Peyer's patch (tissue), 4 donors: Measurements from ENCODE around the gene ZNF467. TPM values are rescaled to one million over a fixed set of nuclear protein-coding genes. Genes with fewer than 3 reads are reported as not detected.
A peak's percentile ranks its signal among the peaks of the same experiment; 100 is the strongest.

Experiments used
- DNase-seq, 3 donors: peaks; one replicate each; pipeline ENCODE4 v3.0.0-alpha.2; 2017 to 2019
- H3K27ac ChIP-seq, 4 donors: fragments of 200-600 bp; sonication (generic); one replicate each; pipeline ENCODE4 v1.5.1; 2016 to 2019
- H3K27me3 ChIP-seq, 2 donors: fragments of 200-600 bp; sonication (generic); one replicate each; pipeline ENCODE4 v1.5.1; 2019
- H3K36me3 ChIP-seq, 3 donors: fragments of 200-600 bp; sonication (generic); one replicate each; pipeline ENCODE4 v1.5.1; 2016 to 2019
- H3K4me1 ChIP-seq, 4 donors: fragments of 200-600 bp; sonication (generic); one replicate each; pipeline ENCODE4 v1.5.1; 2016 to 2019
- H3K4me3 ChIP-seq, 4 donors: fragments of 200-600 bp; sonication (generic); 1 replicate in 3 of 4; 2 replicates in 1 of 4; pipeline ENCODE4 v1.5.1; 2016 to 2019; ENCODE audit warnings: mild to moderate bottlenecking in 1 of 4
- H3K9me3 ChIP-seq, 4 donors: fragments of 200-600 bp; sonication (generic); one replicate each; pipeline ENCODE4 v1.5.1; 2016 to 2019; ENCODE audit warnings: mild to moderate bottlenecking in 1 of 4
- POLR2A ChIP-seq, 2 donors: fragments of 450-650 bp; IDR thresholded peaks; one replicate each; pipeline ENCODE4 v1.5.1; 2017; ENCODE audit warnings: antibody characterized with exemption in 2 of 2, mild to moderate bottlenecking in 2 of 2, moderate library complexity in 2 of 2
- total RNA-seq, 4 donors: library from RNA; depleted of rRNA; stranded (reverse); fragments of >200 nt; gene quantifications; one replicate each; pipeline ENCODE4 v1.1.0, GENCODE V29; 2016
- TF ChIP-seq, protein P1 (sequence below), 6 experiments: fragments of 450-650 bp in 4 of 6; fragments of 200-600 bp in 2 of 6; sonication (generic) in 1 of 6; IDR thresholded peaks; one replicate each; pipeline ENCODE4 v1.5.1; 2017 to 2019; ENCODE audit warnings: antibody characterized with exemption in 6 of 6, mild to moderate bottlenecking in 3 of 6, moderate library complexity in 1 of 6

The ZNF467 gene
- total RNA-seq, 4 donors from 2014 or later: 0.35 to 4.7 (median 3.1) TPM

DNA sequence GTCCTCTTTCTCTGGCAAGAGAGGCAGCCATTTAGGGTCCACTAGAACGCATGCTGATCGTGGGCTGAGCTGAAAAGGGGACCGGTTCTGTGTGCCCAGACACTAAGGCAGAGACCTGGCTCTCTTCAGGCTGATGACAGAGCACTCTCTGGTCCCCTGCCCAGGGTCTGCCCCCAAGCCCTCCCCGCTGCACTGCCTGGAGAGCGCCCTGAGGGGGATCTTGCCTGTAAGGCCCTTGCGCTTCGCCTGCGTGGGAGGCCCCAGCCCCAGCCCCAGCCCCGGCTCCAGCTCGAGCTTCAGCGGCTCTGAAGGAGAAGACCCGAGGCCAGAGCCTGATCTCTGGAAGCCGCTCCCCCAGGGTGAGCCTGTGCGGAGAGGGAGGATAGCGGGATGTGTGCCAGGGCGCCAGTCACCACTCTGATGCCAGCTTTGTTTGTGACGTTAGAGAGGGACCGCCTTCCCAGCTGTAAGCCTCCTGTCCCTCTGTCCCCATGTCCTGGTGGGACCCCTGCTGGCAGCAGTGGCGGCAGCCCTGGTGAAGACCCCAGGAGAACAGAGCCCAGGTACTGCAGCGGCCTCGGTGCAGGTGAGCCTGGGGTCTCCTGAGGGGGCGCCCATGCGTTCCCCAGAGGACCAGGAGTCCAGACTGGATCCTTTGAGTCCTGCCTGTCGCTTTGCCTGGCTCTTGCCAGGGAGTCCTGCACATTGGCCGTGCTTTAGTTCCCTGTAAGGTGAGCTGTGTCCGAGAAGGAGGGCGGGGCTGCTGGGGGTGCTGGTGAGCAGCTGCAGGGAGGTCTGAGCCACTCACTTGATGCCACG, 43.2 kb downstream of the ZNF467 start:
- Histone ChIP-seq H3K9me3 (no peaks in the 10 kb centered on the region), H3K36me3 (peaks cover 0 to 14% (median 0%) of the 10 kb centered on the region in 3 donors)
- TF ChIP-seq, protein P1, sequence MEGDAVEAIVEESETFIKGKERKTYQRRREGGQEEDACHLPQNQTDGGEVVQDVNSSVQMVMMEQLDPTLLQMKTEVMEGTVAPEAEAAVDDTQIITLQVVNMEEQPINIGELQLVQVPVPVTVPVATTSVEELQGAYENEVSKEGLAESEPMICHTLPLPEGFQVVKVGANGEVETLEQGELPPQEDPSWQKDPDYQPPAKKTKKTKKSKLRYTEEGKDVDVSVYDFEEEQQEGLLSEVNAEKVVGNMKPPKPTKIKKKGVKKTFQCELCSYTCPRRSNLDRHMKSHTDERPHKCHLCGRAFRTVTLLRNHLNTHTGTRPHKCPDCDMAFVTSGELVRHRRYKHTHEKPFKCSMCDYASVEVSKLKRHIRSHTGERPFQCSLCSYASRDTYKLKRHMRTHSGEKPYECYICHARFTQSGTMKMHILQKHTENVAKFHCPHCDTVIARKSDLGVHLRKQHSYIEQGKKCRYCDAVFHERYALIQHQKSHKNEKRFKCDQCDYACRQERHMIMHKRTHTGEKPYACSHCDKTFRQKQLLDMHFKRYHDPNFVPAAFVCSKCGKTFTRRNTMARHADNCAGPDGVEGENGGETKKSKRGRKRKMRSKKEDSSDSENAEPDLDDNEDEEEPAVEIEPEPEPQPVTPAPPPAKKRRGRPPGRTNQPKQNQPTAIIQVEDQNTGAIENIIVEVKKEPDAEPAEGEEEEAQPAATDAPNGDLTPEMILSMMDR (IDR thresholded peaks at IDR 0.05): no peak
- TF ChIP-seq POLR2A (IDR thresholded peaks at IDR 0.05): no peak

DNA sequence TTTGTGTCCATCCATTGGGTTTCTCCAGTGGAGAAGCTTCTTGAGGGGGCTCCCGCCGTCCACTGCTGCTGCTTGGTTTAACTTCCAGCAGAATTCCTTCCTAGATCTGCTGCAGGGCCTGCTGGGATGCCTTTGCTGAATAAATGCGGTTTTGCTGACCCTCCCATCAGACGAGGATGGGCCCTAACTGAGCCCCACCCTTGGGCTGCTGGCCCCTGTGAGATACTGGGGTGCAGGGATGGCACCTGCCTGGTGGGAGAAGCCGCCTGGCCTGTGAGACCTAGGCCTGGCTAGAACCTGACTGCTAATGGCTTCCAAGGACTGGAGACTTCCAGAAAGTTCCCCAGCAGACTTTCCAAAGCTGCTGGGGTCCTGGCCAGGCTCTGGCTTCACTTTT, 43.8 kb downstream of the ZNF467 start:
- H3K27ac ChIP-seq: no peak overlapping the region
- H3K4me1 ChIP-seq: no peaks in the 10 kb centered on the region
- H3K27me3 ChIP-seq: no peaks in the 10 kb centered on the region
- peaks cover 0 to 14% (median 0%) of the 10 kb centered on the region in 3 donors for H3K36me3 ChIP-seq
- peak in 1 of 3 donors; percentile 34 for DNase-seq
- no peaks in the 10 kb centered on the region for H3K9me3 ChIP-seq
- no peak overlapping the region for H3K4me3 ChIP-seq
- TF ChIP-seq, protein P1 (IDR thresholded peaks at IDR 0.05): no peak
- TF ChIP-seq POLR2A (IDR thresholded peaks at IDR 0.05): no peak

More for the DNA sequence above, 43.2 kb downstream of the ZNF467 start:
- DNase-seq: peak in 1 of 3 donors; percentile 30
- Histone ChIP-seq H3K4me3 (no peak overlapping the region), H3K27me3 (no peaks in the 10 kb centered on the region), H3K4me1 (no peaks in the 10 kb centered on the region), H3K27ac (no peak overlapping the region)

GRCh38 chr7:149728491-149729375, 44.7 kb downstream of the ZNF467 start:
- DNase-seq: peak in 2 of 3 donors; percentile 34 to 41
- Histone ChIP-seq H3K4me3 (no peak overlapping the region), H3K9me3 (no peaks in the 10 kb centered on the region), H3K36me3 (peaks cover 0 to 16% (median 0%) of the 10 kb centered on the region in 3 donors), H3K4me1 (no peaks in the 10 kb centered on the region), H3K27ac (no peak overlapping the region), H3K27me3 (no peaks in the 10 kb centered on the region)
- no peak for TF ChIP-seq POLR2A (IDR thresholded peaks at IDR 0.05)
- TF ChIP-seq, protein P1 (IDR thresholded peaks at IDR 0.05): no peak

DNA sequence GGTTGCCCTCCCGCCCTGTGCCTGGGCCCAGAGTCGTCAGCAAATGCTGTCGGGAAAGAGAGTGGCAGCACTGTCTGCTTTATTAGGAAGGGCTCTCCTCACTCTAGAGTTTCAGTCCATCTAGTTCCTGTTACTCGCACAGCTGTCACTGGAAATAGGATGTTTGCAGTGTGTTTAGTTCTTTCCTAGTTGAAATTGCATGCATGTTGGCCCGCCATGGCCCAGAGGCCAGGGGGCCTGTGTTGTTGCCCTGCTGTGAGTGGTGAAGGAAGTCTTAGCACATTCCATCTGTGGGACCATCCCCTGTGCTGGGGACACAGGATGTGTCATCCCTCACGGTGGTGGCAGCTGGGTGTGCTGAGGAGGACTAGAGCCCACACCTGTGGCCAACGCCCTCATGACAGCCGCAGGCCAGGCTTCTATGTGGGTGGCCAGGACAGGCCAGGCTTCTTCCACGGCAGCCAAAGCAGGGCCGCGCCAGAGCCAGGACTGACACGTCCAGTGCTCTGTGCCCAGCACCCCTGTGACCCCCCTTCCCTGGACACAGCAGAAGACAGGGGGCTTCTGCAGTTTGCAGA, 45.4 kb downstream of the ZNF467 start:
- Histone ChIP-seq H3K27ac (no peak overlapping the region), H3K36me3 (peaks cover 0 to 19% (median 0%) of the 10 kb centered on the region in 3 donors), H3K27me3 (no peaks in the 10 kb centered on the region), H3K9me3 (no peaks in the 10 kb centered on the region), H3K4me1 (no peaks in the 10 kb centered on the region), H3K4me3 (no peak overlapping the region)
- TF ChIP-seq, protein P1 (IDR thresholded peaks at IDR 0.05): no peak
- TF ChIP-seq POLR2A (IDR thresholded peaks at IDR 0.05): no peak
- DNase-seq: no peak
